Activated CD8-positive, alpha-beta T cell treated with anti-CD3 and anti-CD28 coated beads for 36 hours (primary cell): ENCODE data around the gene BACE2. TPM values are rescaled to one million over a fixed set of nuclear protein-coding genes. Genes with fewer than 3 reads are reported as not detected.
"Not testable (repeated sequence)": the region's sequence is repeated elsewhere in the genome, so short reads cannot be mapped to it uniquely, and the experiment has no call there.

Experiments
- ATAC-seq: fragments of 200-7000 bp; cut with Tn5 transposase; one replicate; pipeline ENCODE4 v1.10.0; 2021; ENCODE audit warnings: mild to moderate bottlenecking, moderate library complexity
- CTCF ChIA-PET: fragments of 350-600 bp; sonication (Branson Sonifier 250); formaldehyde crosslinking; loops from one replicate; lab custom pipeline; 2021; ENCODE audit warnings: antibody characterized with exemption; lab: Charles Lee
- POLR2A ChIA-PET: fragments of 350-600 bp; sonication (Branson Sonifier 250); formaldehyde crosslinking; loops from one replicate; lab custom pipeline; 2021; ENCODE audit warnings: antibody characterized with exemption; lab: Charles Lee
- DNase-seq: peaks from one replicate; pipeline ENCODE4 v3.0.0-alpha.2; 2020
- H3K27ac Mint-ChIP-seq: one replicate; pipeline ENCODE4 v1.8.0; 2021; ENCODE audit warnings: mild to moderate bottlenecking, mixed read lengths
- H3K27me3 Mint-ChIP-seq: one replicate; pipeline ENCODE4 v1.8.0; 2021; ENCODE audit warnings: mixed read lengths
- H3K36me3 Mint-ChIP-seq: one replicate; pipeline ENCODE4 v1.8.0; 2021; ENCODE audit warnings: low read depth, mixed read lengths
- H3K4me1 Mint-ChIP-seq: one replicate; pipeline ENCODE4 v1.8.0; 2021; ENCODE audit warnings: low read depth, mixed read lengths
- H3K4me3 Mint-ChIP-seq: one replicate; pipeline ENCODE4 v1.8.0; 2021; ENCODE audit warnings: mild to moderate bottlenecking, moderate library complexity, mixed read lengths
- H3K9me3 Mint-ChIP-seq: one replicate; pipeline ENCODE4 v1.8.0; 2021; ENCODE audit warnings: mixed read lengths
- intact Hi-C: fragments of 100-400 bp; cut with micrococcal nuclease; formaldehyde crosslinking; loops from one replicate; pipeline ENCODE4 v1.10.0; 2022
- total RNA-seq, 2 experiments: library from RNA; stranded (reverse); gene quantifications; one replicate each; pipeline ENCODE4 v1.2.3, GENCODE V29; 2021
- TF ChIP-seq, protein P1 (sequence below): fragments of 200-600 bp; IDR thresholded peaks from one replicate; pipeline ENCODE4 v1.8.0; 2022; ENCODE audit warnings: antibody characterized with exemption, mild to moderate bottlenecking

The BACE2 gene
- total RNA-seq, 2 experiments from 2014 or later: 1.1 to 2.0 TPM

DNA sequence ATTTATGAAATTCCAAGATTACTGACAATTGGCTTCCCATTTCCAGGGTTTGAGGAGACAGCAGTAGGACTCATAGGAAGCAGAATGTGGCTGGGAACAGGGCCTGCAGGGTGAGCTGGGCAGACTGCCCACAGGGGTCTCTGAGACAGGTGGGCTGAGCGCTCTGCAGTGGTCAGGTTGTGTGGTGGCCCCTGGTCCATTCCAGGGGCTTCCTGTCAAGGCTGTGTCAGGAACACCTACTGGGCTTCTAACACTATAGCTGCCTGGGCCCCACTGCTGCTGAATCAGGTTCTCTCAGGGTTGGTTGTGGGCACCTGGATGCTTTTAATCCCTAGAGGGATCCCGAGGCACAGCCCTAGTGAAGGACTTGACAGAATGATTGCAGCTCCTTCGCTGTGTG, 72.1 kb downstream of the BACE2 start:
- H3K4me3 Mint-ChIP-seq: no peak overlapping the region
- DNase-seq (no peak), ATAC-seq (no peak)
- CTCF ChIA-PET: no interaction called here
- no peaks in the 10 kb centered on the region for H3K4me1 Mint-ChIP-seq
- no peaks in the 10 kb centered on the region for H3K9me3 Mint-ChIP-seq
- POLR2A ChIA-PET: no interaction called here
- TF ChIP-seq, protein P1, sequence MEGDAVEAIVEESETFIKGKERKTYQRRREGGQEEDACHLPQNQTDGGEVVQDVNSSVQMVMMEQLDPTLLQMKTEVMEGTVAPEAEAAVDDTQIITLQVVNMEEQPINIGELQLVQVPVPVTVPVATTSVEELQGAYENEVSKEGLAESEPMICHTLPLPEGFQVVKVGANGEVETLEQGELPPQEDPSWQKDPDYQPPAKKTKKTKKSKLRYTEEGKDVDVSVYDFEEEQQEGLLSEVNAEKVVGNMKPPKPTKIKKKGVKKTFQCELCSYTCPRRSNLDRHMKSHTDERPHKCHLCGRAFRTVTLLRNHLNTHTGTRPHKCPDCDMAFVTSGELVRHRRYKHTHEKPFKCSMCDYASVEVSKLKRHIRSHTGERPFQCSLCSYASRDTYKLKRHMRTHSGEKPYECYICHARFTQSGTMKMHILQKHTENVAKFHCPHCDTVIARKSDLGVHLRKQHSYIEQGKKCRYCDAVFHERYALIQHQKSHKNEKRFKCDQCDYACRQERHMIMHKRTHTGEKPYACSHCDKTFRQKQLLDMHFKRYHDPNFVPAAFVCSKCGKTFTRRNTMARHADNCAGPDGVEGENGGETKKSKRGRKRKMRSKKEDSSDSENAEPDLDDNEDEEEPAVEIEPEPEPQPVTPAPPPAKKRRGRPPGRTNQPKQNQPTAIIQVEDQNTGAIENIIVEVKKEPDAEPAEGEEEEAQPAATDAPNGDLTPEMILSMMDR: no peak
- H3K36me3 Mint-ChIP-seq: no peaks in the 10 kb centered on the region
- intact Hi-C loops: no loop called here
- no peak overlapping the region for H3K27ac Mint-ChIP-seq
- peaks cover 3% of the 10 kb centered on the region for H3K27me3 Mint-ChIP-seq

DNA sequence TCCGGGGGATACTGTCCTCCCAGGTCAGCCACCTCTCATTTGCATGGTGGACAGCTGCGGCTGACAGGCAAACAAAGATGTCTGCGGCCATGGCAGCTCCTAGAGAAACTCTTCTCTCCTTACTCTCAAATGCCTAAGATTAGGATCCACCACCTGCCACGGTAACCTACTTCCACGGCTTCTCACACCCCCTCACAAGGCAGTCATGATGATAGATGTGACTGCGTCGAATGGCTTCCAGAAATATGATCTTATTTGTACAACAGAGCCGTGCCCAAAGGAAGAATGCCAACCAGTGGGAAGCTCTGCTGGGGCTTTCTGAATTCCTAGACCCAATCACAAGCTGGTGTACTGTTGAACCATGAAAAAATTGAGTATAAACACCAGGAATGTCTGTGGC, 73.4 kb downstream of the BACE2 start:
- no peaks in the 10 kb centered on the region for H3K4me1 Mint-ChIP-seq
- no peak for DNase-seq
- H3K9me3 Mint-ChIP-seq: no peaks in the 10 kb centered on the region
- TF ChIP-seq, protein P1: no peak
- H3K27ac Mint-ChIP-seq: no peak overlapping the region
- peaks cover 1% of the 10 kb centered on the region for H3K27me3 Mint-ChIP-seq
- no peaks in the 10 kb centered on the region for H3K36me3 Mint-ChIP-seq
- ChIA-PET POLR2A (no interaction called here), CTCF (no interaction called here)
- ATAC-seq: no peak
- intact Hi-C loops: no loop called here
- H3K4me3 Mint-ChIP-seq: no peak overlapping the region

- intact Hi-C loops: no loop called here
- Mint-ChIP-seq H3K27me3 (peaks cover under 1% of the 10 kb centered on the region), H3K27ac (no peak overlapping the region), H3K4me1 (no peaks in the 10 kb centered on the region), H3K9me3 (no peaks in the 10 kb centered on the region), H3K4me3 (no peak overlapping the region), H3K36me3 (no peaks in the 10 kb centered on the region)
- TF ChIP-seq, protein P1: no peak
- ATAC-seq (no peak), DNase-seq (no peak)
- ChIA-PET POLR2A (no interaction called here), CTCF (no interaction called here)
Measured at GRCh38 chr21:41242238-41242829, 74.4 kb downstream of the BACE2 start.

GRCh38 chr21:41243107-41243506, 75.1 kb downstream of the BACE2 start:
- no peak for DNase-seq
- ATAC-seq: no peak
- no peaks in the 10 kb centered on the region for H3K27me3 Mint-ChIP-seq
- no peaks in the 10 kb centered on the region for H3K4me1 Mint-ChIP-seq
- intact Hi-C loops: no loop called here
- ChIA-PET POLR2A (no interaction called here), CTCF (no interaction called here)
- H3K9me3 Mint-ChIP-seq: no peaks in the 10 kb centered on the region
- no peak overlapping the region for H3K4me3 Mint-ChIP-seq
- H3K36me3 Mint-ChIP-seq: no peaks in the 10 kb centered on the region
- no peak overlapping the region for H3K27ac Mint-ChIP-seq
- TF ChIP-seq, protein P1: no peak

GRCh38 chr21:41244266-41244880, 76.4 kb downstream of the BACE2 start:
- DNase-seq, POLR2A ChIA-PET, CTCF ChIA-PET, H3K4me1 Mint-ChIP-seq, H3K27me3 Mint-ChIP-seq, H3K27ac Mint-ChIP-seq, H3K9me3 Mint-ChIP-seq, H3K36me3 Mint-ChIP-seq, intact Hi-C loops, ATAC-seq, H3K4me3 Mint-ChIP-seq: not testable (repeated sequence)
